ENCODE data around the gene SYT17. TPM values are rescaled to one million over a fixed set of nuclear protein-coding genes. Genes with fewer than 3 reads are reported as not detected.

The SYT17 gene
- polyA plus RNA-seq, 6 donors from 2014 or later: 23.6 to 51.9 (median 33.1) TPM

- DNase-seq (no peak), ATAC-seq (ENCODE audit: low read depth in 2 of 2) (no peak)
- Mint-ChIP-seq H3K27ac (no peak overlapping the region), H3K9me3 (peaks cover 0 to 2% (median 0%) of the 10 kb centered on the region in 7 donors), H3K4me3 (peak overlapping the region in 2 of 8 donors; percentile 13 to 20), H3K36me3 (no peaks in the 10 kb centered on the region), H3K27me3 (peaks cover 0 to 6% (median 5%) of the 10 kb centered on the region in 3 donors), H3K4me1 (no peaks in the 10 kb centered on the region)
Observed at GRCh38 chr16:19316846-19317245, 148.8 kb downstream of the SYT17 start.

Other genes starting within 250 kb of the SYT17 start
- gene SMG1, start 241.8 kb upstream of the SYT17 start, polyA plus RNA-seq (ENCODE audit: low read depth in 6 of 6): 10 to 100 TPM; 13.4 to 28.7 (median 19.5) TPM
- not detected for gene TMC7, start 184.3 kb upstream of the SYT17 start, polyA plus RNA-seq (ENCODE audit: low read depth in 6 of 6)
- 10 to 100 TPM; 21.5 to 50.0 (median 30.6) TPM for gene COQ7, start 100.6 kb upstream of the SYT17 start, polyA plus RNA-seq (ENCODE audit: low read depth in 6 of 6)
- gene ITPRIPL2, start 54.3 kb upstream of the SYT17 start, polyA plus RNA-seq (ENCODE audit: low read depth in 6 of 6): under 1 TPM in 5 of 6 donors, not detected in 1; 0.27 to 0.95 (median 0.58) TPM
- not detected for gene CLEC19A, start 117.5 kb downstream of the SYT17 start, polyA plus RNA-seq (ENCODE audit: low read depth in 6 of 6)
- gene TMC5, start 249.6 kb downstream of the SYT17 start, polyA plus RNA-seq (ENCODE audit: low read depth in 6 of 6): not detected

Measured in naive B cell (primary cell).